Esophagus squamous epithelium (tissue), 4 donors: ENCODE results near the gene NR0B2.

Source experiments
- CTCF ChIP-seq, 6 experiments: fragments of 450-650 bp in 4 of 6; fragments of 200-600 bp in 2 of 6; sonication (generic) in 2 of 6; IDR thresholded peaks; one replicate each; pipeline ENCODE4 v1.5.1; 2016 to 2019; ENCODE audit warnings: antibody characterized with exemption in 6 of 6, mild to moderate bottlenecking in 4 of 6, moderate library complexity in 4 of 6
- POLR2A ChIP-seq, 4 donors: fragments of 450-650 bp; IDR thresholded peaks; one replicate each; pipeline ENCODE4 v1.6.1; 2017; ENCODE audit warnings: antibody characterized with exemption in 4 of 4, mild to moderate bottlenecking in 4 of 4, moderate library complexity in 3 of 4

GRCh38 chr1:26949926-26950319 lies 36.1 kb upstream of the NR0B2 start:
- TF ChIP-seq POLR2A (IDR thresholded peaks at IDR 0.05) (no peak), CTCF (IDR thresholded peaks at IDR 0.05) (no peak)
